GM21717 (cell line): ENCODE measurements around the gene MRPL43.

Experiments used
- ATAC-seq: cut with Tn5 transposase; IDR thresholded peaks from one replicate; pipeline ENCODE4 v1.9.1; 2021; ENCODE audit warnings: mild to moderate bottlenecking, moderate library complexity; ENCODE audit not compliant: unreplicated experiment

MRPL43 gene

DNA sequence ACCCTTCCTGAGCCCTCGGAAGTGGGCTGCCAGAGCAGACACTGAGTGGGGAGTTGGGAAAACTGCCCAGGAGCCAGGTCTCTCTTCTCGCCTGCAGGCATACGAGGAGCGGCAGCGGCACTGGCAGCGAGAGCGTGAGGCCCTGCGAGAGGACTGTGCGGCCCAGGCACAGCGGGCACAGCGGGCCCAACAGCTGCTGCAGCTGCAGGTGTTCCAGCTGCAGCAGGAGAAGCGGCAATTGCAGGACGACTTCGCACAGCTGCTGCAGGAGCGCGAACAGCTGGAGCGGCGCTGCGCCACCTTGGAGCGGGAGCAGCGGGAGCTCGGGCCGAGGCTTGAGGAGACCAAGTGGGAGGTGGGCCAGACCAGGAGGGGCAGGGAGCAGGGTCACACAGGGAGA lies 18.1 kb upstream of the MRPL43 start:
- ATAC-seq: no peak

DNA sequence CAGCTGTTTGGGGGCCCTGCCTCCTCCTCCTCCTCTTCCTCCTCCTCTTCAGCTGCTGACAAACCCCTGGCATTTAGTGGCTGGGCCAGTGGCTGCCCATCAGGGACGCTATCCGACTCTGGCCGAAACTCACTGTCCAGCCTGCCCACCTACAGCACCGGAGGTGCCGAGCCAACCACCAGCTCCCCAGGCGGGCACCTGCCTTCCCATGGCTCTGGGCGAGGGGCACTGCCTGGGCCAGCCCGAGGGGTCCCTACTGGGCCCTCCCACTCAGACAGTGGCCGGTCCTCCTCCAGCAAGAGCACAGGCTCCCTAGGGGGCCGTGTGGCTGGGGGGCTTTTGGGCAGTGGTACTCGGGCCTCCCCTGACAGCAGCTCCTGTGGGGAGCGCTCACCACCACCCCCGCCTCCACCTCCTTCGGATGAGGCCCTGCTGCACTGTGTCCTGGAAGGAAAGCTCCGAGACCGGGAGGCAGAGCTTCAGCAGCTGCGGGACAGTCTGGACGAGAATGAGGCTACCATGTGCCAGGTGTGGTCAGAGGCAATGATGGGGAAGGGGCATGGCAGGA lies 16.4 kb upstream of the MRPL43 start:
- ATAC-seq: no peak

DNA sequence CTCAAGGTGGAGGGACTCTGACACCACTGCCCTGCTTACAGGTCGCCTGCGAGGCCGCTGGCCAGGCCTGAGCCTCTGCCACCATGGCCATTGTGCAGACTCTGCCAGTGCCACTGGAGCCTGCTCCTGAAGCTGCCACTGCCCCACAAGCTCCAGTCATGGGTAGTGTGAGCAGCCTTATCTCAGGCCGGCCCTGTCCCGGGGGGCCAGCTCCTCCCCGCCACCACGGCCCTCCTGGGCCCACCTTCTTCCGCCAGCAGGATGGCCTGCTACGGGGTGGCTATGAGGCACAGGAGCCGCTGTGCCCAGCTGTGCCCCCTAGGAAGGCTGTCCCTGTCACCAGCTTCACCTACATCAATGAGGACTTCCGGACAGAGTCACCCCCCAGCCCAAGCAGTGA lies 15.2 kb upstream of the MRPL43 start:
- ATAC-seq: no peak

DNA sequence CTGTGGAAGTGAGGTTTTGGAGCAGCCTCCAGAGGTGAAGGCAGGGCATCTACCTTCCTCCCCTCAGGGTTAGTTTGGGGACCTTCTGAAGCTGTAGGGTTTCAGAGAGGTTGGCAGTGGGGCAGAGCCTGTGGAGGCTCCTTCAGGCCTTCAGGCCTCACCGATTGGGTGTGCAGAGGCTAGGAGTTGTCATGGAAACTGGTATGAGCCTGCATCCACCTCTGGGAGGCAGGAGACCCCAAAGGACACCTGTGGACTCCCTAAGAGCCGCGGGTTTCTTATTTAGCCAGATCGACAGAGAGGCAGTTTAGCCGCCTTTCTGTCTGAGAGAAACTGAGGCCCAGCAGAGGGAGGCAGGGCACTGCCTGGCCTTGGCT lies 14.3 kb upstream of the MRPL43 start:
- no peak for ATAC-seq

DNA sequence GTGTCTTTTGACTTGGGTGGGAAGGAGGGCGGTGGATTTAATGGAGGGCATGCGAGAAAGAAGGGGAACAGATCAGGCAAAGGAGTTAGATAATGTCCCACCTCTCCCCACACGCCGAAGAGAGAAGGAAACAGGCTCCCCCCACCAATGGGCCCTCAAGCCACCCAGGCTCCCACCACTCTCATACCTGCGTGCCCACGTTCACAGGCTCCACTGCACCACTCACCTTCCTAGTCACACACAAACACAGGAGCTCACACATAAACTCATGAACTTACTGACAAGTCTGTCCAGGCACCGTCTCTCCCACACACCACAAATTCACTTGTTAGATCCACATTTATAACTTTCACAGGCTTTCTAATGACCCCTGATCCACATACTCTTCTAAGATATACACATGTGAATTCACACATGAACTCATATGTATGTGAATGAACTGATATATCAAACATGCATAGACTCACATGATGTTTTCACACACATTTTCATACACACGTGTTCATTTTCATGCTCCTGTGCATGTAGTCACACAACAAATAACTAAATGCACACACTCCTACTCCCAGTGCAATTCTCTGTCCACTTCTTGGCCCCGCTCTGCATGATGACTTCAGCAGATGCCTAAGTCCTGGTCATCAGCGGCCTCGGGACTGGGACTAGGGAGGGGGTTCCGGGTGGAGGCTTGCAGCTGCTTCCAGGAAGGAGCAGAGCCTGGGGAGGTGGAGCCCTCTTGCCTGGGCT lies 13.8 kb upstream of the MRPL43 start:
- no peak for ATAC-seq

DNA sequence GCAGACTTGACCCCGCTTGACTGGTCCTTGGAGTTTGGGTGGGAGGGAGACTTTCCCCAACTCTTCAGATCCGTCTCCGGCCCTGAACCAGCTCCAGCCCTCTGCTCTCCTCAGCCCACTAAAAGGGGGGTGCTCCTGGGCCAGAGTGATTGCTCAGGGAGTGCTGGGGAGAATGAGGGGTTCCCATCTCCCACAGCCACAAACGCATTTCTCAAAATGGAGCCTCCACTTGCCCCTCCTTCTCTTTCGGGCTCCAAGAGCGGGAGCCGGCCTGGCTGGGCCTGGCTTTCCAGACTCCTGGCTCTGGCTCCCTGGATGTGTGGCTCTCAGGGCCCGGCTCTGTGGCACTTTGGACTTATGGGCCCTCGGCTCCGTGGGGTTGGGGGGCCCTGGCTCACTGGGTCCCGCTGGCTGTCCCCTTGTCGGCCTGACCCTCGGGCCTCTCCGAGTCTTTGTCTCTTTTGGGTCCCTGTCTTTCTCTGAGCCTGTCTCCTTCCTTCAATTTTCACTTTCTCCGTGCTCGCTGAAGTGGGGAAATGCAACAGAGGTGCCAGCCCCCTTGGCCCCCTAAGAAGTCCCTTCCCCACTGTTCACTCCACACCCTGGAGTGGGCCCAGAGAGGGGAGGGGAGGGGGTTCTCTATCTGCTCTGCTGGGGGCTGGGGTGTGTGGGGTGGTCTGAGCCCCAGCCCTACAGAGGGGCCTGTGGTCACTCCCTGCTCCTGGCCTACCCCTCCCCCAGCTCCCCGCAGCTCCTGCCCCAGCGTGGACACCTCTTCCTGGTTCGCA lies 13.0 kb upstream of the MRPL43 start:
- ATAC-seq: no peak

DNA sequence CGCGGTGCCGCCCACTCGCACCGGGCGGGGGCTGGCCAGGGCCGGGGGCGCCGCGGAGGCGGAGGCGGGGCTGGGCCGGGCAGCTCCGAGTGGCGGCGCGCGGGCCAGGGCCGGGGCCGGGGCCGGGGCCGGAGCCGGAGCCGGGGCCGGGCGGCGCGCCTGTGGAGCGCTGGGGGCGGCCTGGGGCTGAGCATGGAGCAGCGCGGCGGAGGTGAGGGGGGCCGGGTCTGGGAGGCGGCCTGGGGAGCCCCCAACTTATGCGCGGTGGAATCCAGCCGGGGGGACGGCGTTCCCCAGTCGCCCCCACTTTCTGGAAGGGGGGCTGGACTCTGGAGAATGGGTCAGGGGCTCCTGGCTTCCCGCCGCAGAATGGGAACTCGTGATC lies 12.4 kb upstream of the MRPL43 start, which contains the start of gene LZTS2:
TSS of gene LZTS2 (plus strand) at position 67 of the 385 bp plus-strand sequence. CDS start 2,731 bp downstream, outside the sequence.
- no peak for ATAC-seq

DNA sequence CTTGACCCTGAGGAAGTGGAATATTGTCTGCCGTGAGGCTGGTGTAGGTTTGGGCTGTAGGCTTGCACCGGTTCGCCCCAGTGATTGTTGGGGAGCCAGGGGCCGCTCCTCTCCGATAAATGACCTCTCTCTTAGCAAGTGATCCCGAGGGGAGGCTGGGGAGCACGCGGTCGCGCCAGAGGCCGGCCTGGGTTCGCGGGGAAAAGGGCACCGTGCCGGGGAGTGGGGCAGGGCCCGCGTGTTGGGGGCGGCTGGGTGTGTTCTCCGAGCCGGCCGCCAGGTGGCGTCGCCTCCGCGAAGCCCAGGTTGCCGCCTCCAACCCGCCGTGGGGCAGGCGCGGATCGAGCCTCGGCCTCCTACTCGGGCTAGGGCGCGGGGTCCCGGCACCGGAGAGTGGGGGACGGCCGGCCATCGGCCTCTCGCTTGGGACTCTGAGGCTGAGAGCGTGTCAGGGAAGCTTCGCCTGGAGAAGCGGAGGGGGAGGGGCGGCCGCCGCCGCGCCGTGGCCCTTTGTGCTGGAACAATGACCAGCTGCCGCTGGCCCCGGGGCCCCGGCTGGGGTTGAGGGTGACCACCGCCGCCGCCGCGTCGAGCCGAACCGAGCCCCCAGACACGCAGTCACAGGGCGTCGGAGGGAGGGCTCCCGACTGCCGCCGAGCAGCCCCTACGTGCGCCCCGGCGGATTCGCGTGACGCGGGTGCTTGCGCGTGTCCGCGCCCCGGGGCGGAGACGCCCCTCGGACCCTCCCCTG lies 11.9 kb upstream of the MRPL43 start:
- ATAC-seq: peak; percentile 49

DNA sequence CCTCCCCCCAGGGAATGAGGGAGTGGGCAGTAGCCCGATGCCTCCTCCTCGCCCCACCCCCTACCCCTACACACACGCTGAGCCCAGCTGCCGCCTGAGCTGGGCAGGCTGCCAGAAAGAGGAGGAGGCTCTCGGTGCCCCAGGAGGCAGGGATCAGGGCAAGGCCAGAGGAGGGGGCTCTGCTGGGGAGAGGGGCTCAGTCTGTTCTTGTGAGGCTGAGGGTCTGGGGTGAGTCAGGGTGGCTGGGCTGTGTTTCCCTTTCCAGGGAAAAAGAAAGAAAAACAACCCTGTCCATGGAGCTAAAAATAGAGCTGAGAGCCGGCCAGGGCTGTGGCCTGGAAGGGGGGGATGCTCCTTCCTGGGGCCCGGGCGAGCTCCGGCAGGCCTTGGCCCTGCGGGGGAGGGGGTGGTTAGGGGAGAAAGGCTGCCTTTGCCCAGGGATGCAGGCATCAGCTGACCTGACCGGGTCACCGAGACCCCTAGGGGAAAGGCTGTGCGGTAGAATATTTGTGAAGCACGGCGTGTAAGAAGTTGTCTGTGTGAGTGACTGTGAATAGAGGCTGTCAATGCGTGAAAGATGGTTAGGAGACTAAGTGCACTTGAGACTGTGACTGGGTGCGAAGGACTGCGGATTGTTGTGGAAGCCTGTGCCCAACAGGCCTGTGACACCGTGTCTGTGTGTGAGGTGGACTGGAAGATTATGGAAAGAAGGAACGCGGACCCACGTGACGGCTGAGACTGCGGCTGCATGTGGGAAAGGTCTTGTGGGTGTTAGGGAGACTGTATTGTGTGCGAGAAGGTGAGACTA lies 11.1 kb upstream of the MRPL43 start:
- no peak for ATAC-seq

DNA sequence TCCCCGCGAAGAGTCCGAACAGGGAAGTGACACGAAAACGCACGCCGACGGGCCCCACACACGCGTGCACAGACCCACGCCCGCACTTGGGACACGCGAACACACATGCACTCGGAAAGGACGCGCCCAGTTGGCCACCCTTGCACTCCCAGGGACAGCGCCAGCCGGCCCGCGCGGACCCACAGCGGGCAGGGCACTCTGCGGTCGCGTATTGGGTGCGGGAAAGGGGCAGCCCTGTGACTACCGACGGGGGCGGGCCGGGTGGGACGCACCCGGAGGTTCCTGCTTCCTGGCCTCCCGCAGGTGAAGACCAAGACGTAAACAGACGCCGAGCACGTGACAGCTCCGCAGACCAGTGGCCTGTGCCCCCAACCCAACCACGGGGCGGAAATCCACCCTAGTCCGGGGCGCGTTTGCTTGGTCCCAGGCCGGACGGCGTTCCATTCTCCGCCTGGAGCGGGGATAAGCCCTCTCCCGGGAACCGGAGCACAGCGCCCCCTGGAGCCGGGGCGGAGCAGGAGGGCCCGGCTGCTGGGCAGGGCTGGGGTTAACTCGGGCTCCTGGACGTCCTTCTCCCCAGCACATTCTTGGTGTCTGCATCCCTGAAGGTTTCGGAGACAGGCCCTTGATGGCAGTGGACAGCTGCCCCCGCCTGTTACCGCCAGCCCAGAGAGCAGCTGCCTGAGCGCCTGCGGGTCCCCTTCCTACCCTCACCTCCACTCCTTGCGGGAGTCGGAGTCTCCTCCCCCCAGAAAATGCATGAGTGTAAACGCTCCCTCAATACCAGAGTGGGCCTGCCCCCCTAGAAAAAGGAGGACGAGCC lies 10.3 kb upstream of the MRPL43 start:
- ATAC-seq: no peak

DNA sequence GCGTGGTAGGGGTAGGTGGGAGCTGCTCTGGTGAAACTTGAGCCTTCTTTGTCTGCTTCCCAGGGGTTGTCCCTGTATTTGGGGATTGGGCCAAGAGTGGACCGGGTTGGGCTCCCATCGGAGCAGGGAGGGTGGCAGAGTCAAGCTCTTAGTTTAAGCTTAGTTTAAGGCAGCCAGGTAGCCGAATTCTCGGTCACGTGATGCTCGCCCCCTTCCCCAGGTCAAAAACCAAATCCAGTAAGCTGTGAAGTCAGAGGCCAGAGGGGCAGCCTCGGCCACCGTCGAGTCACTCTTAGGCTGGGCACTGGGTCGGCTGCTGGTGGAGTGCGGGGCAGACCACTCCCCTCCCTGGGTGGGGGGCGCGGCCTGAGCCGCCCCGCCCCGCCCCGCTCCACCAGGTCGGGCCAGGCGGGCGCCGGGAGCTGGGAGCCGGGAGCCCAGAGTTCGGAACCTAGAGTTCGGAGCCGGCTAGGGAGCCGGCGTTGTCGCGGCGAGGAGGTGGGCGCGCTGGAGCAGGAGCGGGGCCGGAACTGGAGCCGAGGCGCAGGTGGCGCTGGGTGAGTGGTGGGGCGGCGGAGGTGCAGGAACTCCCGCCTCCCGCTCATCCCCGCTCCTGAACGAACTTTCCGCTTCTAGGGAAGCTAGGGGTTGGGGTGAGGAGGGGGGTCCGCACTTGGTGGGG lies 9.5 kb upstream of the MRPL43 start:
- ATAC-seq: no peak

DNA sequence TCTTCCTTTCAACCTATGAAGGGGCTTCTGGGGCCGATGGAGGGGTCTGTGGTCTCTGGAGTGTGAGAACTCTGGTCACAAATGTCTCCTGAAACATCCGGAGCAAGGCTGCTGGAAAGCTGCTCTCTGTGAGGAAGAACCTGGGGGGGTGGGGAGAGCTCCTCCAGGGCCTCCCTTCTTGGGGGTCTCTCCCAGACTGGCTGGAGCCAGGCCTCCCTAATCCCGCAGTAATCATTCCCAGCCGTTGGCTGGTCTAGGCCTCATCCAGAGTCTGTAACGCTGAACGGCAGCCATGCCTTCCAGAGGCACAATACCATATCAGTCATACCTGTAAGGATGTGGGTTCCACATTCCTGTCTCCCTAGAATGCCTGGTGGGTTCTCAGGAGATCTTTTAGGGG lies 7.9 kb upstream of the MRPL43 start:
- ATAC-seq: no peak

DNA sequence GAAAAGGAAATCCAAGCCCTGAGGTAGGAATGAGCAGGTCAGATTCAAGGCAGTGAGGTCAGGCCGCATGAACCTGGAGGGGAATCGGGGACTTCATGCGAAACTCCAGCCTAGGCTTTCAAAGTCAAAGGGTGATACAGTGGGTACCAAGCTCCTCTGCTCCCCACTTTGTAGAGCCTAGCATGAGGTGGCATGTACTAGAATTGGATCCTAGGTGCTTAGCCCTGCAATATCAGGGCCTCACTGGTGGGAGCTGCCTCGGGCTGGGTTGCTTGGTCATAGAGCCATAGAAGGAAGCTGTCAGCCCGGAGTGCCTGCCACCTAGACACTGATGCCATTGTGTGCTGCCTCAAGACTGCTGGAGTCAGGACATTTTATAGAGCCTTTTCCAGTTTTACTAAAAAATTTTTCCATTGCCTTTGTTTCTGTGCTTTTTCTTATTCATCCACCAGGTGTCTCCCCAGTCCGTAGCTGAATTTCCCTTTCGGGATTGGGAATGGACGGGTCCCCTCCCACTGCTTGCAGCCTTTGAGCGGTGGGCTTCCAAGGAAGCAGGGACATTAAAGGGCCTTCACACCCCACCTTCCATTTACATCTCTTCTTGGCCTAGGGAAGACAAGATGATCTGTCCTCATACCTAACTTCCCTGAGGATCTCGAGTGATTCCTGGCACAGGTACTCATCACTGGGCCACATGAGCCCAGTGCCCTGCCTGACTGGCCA lies 6.8 kb upstream of the MRPL43 start:
- no peak for ATAC-seq

DNA sequence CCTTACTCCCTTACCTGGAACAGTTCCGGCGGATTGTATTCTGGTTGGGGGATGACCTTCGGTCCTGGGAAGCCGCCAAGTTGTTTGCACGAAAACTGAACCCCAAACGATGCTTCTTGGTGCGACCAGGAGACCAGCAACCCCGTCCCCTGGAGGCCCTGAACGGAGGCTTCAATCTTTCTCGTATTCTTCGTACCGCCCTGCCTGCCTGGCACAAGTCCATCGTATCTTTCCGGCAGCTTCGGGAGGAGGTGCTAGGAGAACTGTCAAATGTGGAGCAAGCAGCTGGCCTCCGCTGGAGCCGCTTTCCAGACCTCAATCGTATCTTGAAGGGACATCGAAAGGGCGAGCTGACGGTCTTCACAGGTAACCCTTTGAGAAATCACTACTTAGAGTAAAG lies 1.8 kb upstream of the MRPL43 start:
- no peak for ATAC-seq

DNA sequence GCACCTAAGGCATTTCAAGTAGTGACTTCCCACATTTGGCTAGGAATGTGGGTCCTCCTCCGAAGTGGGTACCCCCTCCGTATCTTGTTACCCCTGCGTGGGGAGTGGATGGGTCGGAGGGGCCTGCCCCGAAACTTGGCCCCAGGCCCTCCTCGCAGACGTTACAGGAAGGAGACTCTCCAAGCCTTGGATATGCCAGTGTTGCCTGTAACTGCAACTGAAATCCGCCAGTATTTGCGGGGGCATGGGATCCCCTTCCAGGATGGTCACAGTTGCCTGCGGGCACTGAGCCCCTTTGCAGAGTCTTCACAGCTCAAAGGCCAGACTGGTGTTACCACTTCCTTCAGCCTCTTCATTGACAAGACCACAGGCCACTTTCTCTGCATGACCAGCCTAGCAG lies 869 bp upstream of the MRPL43 start:
- no peak for ATAC-seq

DNA sequence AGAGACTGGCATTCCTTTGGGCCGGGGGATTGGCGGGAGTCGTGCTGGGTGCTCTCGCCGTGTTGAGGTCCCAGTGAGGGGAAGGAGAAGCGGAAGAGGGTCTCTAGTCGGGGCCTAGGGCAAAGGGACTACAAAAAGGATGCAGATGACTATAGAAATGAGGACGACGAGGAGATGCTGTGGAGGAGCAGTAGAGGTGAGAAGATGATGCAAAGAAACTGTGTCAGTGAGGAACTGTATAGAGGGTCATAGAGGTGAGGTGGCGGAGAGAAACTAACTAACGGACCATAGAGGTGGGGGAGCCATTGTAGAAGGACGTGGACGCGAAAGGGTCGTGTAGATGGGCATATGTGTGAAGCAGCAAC lies 370 bp upstream of the MRPL43 start:
- ATAC-seq: no peak

DNA sequence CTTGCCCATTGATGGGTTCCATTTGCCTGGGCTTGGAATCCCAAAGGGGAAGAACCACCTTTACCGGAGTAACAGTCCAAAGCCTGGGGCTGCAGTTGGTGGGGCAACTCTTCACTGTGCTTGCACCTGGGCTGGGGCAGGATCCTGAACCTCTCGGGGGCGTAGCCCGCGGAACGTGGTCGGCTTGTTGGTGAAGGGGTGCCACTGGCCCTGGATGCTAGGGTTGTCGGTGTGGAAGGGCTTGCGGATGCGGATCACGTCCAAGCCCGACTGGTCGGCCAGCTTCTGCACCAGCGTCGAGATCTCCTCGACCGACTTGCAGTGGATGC lies 710 bp downstream of the MRPL43 start:
- no peak for ATAC-seq

DNA sequence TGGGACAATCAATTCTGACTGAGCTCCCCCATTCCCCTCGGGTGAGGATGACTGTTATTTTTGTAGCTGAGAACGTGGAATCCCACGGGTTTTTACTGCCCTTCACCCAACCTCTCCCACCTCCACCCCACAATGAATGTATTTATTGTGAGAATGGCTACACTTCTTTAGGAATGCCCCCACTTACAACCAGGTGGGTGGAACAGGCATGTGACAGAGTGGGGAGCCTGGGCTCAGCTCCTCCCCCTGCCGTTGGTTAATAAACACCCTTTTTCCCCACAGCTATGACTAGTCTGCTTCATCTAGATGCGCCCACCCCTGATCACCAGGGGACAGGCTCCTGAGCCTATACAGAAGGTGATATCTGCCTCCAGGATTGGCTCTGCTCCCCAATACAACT lies 2.0 kb downstream of the MRPL43 start:
- no peak for ATAC-seq

DNA sequence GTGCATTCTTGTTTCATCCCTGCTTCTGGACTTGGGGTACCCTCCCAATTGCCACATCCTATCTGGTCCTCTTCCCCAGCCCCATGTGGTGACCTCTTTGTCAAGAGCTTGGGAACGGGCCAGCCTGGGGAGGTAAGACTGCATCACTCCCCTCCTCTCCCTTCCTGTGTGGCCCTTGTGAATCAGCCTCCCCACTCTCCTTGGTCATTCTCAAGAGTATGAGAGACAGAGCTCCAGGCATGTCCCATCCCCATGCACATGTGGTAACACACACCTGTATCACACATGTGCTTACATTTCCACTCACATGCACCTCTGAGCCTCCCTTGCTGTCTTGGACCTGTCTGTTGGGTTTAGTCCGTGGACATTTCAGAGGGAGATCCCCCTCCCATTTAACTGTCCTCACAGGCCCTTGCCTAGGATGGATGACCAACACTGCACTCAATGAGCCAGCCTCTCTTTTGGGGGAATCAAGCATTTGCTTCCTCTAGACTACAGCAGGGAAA lies 2.6 kb downstream of the MRPL43 start:
- ATAC-seq: no peak
